ENCODE results near the gene LGALS9.
"Not testable (repeated sequence)": the region's sequence is repeated elsewhere in the genome, so short reads cannot be mapped to it uniquely, and the experiment has no call there.

The LGALS9 gene

GRCh38 chr17:27664606-27664965 lies 33.6 kb downstream of the LGALS9 start:
- H3K4me3 ChIP-seq (ENCODE audit: low read depth, low read length): no peak overlapping the region
- no peak for TF ChIP-seq CTCF (conservative IDR thresholded peaks at IDR 0.05; ENCODE audit: low read depth, low read length)
- no peak for DNase-seq (ENCODE audit: low read depth)

- no peak overlapping the region for H3K4me3 ChIP-seq (ENCODE audit: low read depth, low read length)
- no peak for TF ChIP-seq CTCF (conservative IDR thresholded peaks at IDR 0.05; ENCODE audit: low read depth, low read length)
- DNase-seq (ENCODE audit: low read depth): no peak
Measured at GRCh38 chr17:27665549-27665948, 34.6 kb downstream of the LGALS9 start.

- DNase-seq (ENCODE audit: low read depth); H3K4me3 ChIP-seq (ENCODE audit: low read depth, low read length): not testable (repeated sequence)
Measured at GRCh38 chr17:27666270-27666669, 35.3 kb downstream of the LGALS9 start.

- no peak for DNase-seq (ENCODE audit: low read depth)
- H3K4me3 ChIP-seq (ENCODE audit: low read depth, low read length): no peak overlapping the region
- no peak for TF ChIP-seq CTCF (conservative IDR thresholded peaks at IDR 0.05; ENCODE audit: low read depth, low read length)
Measured at GRCh38 chr17:27666831-27667560, 36.0 kb downstream of the LGALS9 start.

GRCh38 chr17:27667656-27668487 lies 36.9 kb downstream of the LGALS9 start:
- TF ChIP-seq CTCF (conservative IDR thresholded peaks at IDR 0.05; ENCODE audit: low read depth, low read length): no peak
- DNase-seq (ENCODE audit: low read depth): no peak

GRCh38 chr17:27668488-27668823 lies 37.5 kb downstream of the LGALS9 start:
- no peak for TF ChIP-seq CTCF (conservative IDR thresholded peaks at IDR 0.05; ENCODE audit: low read depth, low read length)
- no peak overlapping the region for H3K4me3 ChIP-seq (ENCODE audit: low read depth, low read length)
- no peak for DNase-seq (ENCODE audit: low read depth)

More at GRCh38 chr17:27667656-27668487, 36.9 kb downstream of the LGALS9 start:
- H3K4me3 ChIP-seq (ENCODE audit: low read depth, low read length): no peak overlapping the region

GRCh38 chr17:27669136-27669535 lies 38.1 kb downstream of the LGALS9 start:
- DNase-seq (ENCODE audit: low read depth): no peak
- no peak for TF ChIP-seq CTCF (conservative IDR thresholded peaks at IDR 0.05; ENCODE audit: low read depth, low read length)
- no peak overlapping the region for H3K4me3 ChIP-seq (ENCODE audit: low read depth, low read length)

All from choroid plexus epithelial cell (primary cell).